Fibroblast of peridontal ligament (primary cell): ENCODE results near the gene SAE1.

Experiments used
- DNase-seq: peaks from one replicate; pipeline ENCODE4 v3.0.0-alpha.2; 2010; ENCODE audit errors: extremely low read depth

Gene SAE1

GRCh38 chr19:47106821-47107201, 23.8 kb upstream of the SAE1 start:
- DNase-seq = peak; percentile 78

DNA sequence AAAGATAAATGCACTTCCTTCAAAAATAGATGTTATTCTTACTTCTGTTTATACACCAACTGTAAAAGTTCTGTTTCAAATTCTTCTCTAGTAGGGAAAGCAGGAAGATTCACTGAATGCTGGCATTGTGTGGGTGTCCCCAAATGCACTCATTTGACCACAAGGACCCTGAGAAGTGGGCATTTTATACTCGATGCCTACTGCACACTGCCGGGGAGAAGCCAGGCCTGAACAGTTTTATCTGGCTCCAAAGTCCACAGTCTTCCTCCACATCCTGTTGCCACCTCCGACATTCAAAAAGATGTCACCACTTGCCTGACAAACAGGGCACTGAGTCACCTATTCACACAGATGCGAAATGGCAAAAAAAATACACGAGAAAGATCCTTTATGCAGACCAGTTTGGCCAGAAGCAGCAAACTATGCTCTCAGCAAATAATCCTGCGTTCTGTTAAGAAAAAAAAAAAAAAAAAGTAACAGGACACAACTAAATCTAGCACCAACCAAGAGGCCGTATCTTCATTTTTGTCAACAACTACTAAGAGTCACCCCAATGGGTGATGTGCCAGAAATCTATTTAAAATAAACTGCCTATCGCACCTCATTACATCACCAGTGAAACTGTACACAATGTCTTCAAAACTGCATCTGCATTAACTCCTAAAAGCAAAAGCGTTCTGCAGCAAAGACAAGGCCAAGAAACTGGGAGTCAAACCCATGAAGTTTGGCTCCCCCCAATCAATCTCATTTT, 23.3 kb upstream of the SAE1 start:
- no peak for DNase-seq

- no peak for DNase-seq
Measured at GRCh38 chr19:47107953-47108746, 22.5 kb upstream of the SAE1 start.

DNA sequence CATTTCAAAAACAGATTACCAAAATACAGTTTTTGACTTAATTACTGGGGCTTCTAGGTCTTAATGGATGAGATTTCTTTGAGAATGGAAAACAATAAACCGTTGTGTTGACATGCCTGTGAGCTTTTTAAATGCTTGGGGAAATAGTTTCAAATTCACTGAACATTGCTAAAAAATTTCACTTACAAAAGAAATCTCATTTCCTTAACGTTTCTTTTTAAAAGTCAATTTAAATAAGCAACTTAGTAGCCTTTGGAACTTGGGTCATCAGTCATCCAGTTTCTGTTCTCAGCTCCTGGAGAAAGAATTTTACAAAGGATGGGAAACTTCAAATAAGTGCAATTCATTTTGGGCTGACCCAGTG, 21.5 kb upstream of the SAE1 start:
- DNase-seq = no peak

DNA sequence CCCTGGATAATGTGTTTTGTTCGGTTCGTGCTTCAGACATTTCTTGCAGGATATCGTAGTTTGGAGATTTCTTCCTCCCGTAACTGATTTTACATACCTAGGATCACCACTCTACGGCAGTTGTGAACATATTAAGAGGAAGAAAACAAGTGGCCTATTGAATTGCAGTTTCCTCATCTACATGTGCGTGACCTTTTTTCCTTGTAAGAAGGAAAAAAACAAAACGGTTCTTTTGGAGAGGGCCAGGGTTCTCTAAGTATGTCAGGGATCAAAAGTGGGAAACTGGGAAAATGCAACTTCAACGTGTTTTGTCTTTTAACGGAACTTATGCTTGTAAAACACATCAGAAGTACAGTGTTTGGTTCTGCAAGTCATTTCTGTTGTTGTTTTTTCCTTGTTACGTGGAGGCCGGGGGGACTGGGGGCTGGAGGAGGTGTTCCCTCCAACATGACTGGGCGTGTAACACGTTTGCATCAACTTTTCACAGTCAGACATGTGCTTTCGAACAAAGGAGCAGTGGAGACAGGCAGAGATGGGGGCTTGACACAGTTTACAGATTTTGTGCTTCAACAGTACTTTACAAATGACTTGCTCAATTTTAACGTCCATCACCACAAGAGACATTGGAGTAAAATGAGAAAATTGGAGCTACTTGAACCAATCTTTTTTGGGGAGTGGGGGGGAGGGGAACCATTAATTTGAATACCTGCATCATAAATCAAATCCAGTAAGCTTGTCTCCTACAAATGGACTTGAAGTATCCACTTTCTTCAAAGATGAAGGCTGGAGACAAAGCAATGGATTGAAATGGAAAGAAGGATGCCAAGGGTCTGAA, 20.9 kb upstream of the SAE1 start:
- no peak for DNase-seq

GRCh38 chr19:47110521-47111005, 20.1 kb upstream of the SAE1 start:
- no peak for DNase-seq

DNA sequence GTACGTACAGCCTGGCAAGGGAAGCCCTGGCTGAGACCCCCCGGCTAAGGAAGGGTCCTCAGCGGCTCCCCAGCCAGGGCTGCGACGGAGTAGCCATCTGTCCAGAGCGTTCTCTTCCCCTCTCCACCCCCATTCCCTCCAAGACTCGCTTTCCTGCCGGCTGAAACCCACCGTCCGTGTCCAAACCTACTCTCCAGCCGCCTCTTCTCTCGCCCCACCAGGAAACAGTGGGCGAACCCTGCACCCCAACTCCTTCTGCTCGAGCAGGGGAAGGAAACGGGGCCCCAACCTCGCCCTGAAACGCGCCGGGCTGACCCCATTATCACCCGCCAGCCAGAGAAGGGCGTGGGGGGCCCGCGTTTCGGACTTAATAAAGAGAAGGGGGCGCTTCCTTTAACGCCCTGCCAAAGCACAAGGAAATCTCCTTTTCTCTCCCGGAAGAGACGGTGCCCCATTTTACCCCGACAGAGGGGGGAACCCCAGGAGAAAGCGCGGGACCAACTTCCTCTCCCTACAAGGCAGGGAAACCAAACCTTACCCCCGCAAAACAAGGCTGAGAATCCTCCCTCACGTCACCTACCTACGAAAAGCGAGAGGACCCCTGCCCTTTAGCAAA, 19.5 kb upstream of the SAE1 start:
- no peak for DNase-seq

DNA sequence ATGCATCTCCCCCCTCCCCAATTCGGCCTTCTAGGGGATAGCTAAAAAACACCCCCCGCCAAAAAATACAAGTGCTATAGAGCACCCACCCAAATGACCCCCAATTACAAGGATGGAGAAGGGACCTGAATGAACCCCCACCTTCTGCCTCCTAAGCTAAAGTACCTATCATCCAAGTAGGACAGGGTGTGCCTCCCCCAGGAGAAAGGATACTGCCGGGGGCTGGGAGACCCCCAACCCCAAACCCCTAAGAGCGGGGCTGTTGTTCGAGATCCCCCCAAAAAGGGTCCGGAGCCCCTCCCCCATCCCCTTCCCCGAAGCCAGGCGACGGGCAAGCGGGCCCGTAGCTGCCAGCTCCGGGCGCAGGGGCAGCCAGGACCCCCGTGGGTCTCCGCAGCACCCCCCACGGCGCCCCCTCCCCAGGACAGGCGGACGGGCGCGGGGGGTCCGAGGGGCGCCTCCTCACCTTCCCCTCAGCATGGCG, 18.9 kb upstream of the SAE1 start:
- DNase-seq = no peak

DNA sequence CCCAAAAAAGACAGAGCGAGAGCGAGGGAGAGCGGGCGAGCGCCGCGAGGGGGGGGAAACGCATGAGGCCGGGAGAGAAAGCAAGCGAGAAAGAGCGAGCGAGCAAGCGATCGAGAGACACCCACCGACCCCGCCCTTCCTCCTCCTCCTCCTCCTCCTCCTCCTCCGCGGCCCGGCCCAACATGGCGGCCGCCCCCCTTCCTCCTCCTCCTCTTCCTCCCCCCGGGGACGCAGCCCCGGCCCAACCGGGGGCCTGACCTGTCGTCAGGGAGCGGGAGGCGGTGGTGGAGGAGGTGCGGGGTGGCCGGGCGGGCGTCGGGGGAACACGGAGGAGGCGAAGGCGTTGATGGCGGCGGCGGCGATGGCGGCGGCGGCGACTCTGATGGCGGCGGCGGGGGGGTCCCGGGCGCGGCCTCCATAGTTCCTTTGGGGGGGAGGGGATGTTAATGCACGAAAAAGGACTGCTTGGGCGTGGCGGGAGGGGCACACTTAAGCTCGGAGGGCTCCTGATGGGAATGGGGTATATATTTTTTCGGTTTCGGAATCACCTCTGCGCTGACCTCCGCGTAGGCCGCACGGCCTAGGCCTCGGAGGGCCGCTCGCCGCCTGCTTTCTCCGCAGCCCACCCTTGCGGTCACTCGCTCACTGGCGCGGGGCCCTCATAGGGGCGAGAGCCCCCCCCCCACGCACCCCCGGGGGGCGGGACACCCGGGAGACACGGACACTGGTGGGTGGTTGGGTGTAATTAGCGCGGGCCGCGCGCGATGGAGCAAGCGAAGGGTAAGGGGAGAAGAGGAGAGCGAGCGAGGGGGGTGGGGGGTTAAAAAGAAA, 18.3 kb upstream of the SAE1 start:
- peak; percentile 85 for DNase-seq

- peak; percentile 98 for DNase-seq
Measured at GRCh38 chr19:47112997-47113849, 17.4 kb upstream of the SAE1 start, which contains the start of gene ZC3H4. ZC3H4 (minus strand) TSS chr19:47113776; CDS start chr19:47112584, 1,192 bp downstream.

GRCh38 chr19:47113850-47114651, 16.6 kb upstream of the SAE1 start:
- DNase-seq = no peak

DNA sequence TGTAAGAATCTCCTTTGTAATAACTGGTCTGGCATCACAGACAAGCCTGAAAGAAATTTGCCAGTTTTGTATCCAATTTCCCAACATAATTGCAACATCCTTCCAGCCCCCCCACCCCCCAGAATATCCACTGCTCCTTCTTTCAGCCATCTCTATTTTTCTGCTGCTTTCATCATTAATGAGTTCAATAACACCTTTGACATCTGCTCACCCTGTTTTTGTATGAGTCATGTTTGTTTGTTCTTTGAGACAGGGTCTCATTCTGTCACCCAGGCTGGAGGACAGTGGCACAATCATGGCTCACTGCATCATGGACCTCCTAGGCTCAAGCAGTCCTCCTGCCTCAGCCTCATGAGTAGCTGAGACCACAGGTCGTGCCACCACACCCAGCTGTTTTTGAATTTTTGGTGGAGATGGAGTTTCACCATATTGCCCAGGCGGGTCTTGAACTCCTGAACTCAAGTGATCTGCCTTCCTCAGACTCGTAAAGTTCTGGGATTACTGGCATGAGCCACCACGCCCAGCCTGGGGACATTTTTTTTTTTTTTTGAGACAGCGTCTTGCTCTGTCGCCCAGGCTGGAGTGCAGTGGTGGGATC, 10.1 kb upstream of the SAE1 start:
- no peak for DNase-seq

DNA sequence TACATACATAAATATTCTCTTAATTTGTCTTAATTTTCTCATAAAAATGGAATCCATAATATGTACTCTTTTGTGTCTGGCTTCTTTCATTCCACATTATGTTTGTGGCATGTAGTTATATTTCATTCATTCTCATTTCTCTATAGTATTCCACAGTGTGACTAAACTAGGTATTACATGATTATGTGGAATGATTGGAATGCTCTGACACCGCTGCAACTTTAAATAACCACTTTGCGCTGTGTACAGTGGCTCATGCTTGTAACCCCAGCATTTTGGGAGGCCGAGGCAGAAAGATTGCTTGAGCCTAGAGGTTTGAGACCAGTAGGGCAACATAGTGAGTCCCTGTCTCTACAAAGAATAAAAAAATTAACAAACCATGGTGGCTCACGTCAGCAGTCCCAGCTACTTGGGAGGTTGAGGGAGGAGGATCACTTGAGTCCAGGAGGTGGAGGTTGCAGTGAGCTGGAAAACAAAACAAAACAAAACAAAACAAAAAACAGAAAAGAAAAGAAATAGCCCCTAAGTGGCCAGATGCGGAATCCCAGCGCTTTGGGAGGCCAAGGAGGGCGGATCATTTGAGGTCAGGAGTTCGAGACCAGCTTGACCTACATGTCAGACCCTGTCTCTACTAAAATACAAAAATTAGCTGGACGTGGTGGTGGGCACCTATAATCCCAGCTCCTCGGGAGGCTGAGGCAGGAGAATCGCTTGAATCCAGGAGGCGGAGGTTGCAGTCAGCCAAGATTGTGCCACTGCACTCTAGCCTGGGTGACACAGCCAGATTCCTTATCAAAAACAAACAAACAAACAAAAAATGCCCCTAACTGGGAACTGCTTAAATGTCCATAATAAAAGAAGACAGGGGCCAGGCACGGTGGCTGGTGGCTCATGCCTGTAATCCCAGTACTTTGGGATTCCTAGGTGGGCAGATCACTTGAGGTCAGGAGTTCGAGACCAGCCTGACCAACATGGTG, 8.0 kb upstream of the SAE1 start:
- peak; percentile 82 for DNase-seq

GRCh38 chr19:47123406-47123805, 7.2 kb upstream of the SAE1 start:
- DNase-seq = no peak

DNA sequence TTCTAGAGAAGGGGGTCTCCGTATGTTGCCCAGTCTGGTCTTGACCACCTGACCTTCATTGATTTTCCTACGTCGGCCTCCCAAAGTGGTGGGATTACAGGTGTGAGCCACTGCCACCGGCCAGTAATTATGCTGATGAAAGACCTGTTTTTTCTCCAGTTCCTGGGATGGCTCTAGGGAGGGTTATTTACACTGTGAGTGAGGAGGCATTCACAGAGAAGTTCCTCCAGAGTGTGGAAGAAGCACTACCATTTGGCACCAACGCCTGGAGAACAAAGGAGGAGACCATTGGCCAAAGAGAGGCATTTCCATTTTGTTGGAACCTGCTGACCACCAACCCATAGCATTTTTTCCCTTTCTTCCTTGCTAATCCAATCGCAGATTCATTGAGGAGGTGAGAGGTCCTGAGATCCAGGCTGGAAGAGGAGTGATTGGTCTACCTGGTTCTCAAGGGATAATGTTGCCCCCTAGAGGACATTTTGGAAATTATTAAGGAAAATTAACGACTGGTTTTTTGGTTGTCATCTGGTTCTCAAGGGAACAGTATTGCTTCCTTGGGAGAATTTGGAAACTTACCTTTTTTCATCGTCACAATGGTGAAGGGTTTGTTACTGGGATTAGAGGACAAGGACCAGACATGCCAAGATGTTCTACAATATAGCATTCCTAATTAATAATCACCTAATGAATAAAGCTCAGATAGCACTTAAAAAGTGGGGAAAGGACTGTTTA, 5.5 kb upstream of the SAE1 start:
- DNase-seq = peak; percentile 84

GRCh38 chr19:47125669-47125938, 5.0 kb upstream of the SAE1 start:
- DNase-seq = no peak

DNA sequence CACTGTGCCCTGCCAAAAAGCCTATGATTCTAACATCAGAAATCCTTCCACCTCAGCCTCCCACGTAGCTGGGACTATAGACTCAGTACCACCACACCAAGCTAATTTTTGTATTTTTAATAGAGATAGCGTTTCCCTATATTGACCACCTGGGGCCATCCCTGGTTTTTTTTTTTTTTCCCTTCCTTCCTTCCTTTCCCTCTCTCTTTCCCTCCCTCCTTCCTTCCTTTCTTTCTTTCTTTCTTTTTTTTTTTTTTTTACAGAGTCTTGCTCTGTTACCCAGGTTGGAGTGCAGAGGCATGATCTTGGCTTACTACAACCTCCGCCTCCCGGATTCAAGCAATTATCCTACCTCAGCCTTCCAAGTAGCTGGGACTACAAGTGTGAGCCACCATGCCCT, 1.1 kb upstream of the SAE1 start:
- DNase-seq = no peak
